ENCODE data around the gene EPN2. TPM values are rescaled to one million over a fixed set of nuclear protein-coding genes. Genes with fewer than 3 reads are reported as not detected.

Gene EPN2
- total RNA-seq, 2 experiments from 2014 or later: 11.9 to 12.3 TPM

GRCh38 chr17:19238167-19238505 is 970 bp downstream of the EPN2 start:
- Mint-ChIP-seq H3K4me3 (peak overlapping the region; percentile 88), H3K9me3 (no peaks in the 10 kb centered on the region), H3K36me3 (ENCODE audit: low read depth) (no peaks in the 10 kb centered on the region), H3K27me3 (no peaks in the 10 kb centered on the region), H3K27ac (peak overlapping the region; percentile 7), H3K4me1 (ENCODE audit: low read depth) (peaks cover 4% of the 10 kb centered on the region)
- no peak for ATAC-seq (ENCODE audit: poor library complexity)
- Histone ChIP-seq H3K36me3 (ENCODE audit: insufficient read depth, low read length) (no peaks in the 10 kb centered on the region), H3K27ac (ENCODE audit: low read depth in 1 of 2, low read length in 2 of 2) (no peak overlapping the region), H3K27me3 (ENCODE audit: control insufficient read depth in 1 of 2, insufficient read depth in 2 of 2, low read length in 2 of 2) (peaks cover 0 to 3% of the 10 kb centered on the region in 2 experiments), H3K9me3 (ENCODE audit: control insufficient read depth in 1 of 2, insufficient read depth in 1 of 2, low read length in 2 of 2) (peaks cover 0 to 6% of the 10 kb centered on the region in 2 experiments), H3K4me3 (ENCODE audit: low read length) (peak overlapping the region; percentile 92), H3K4me1 (ENCODE audit: insufficient read depth, low read length) (peaks cover 11% of the 10 kb centered on the region)
- intact Hi-C loops (cut with DNase I, micrococcal nuclease): no loop called here
- TF ChIP-seq CTCF (IDR thresholded peaks at IDR 0.05): no peak
- peak in 5 of 14 experiments; percentile 1 to 29 (median 14) for DNase-seq
- ChIA-PET POLR2A (interaction anchor here (1.7 kb wide), 1 partner anchor 140 kb away, joined by 5 read pairs; the partner anchor contains the start of gene MAPK7), CTCF (interaction anchor here (1.4 kb wide), 1 partner anchor 100 kb away, joined by 3 read pairs; no protein-coding TSS in a partner anchor)

GRCh38 chr17:19239544-19239943 is 2.4 kb downstream of the EPN2 start:
- Histone ChIP-seq H3K4me1 (ENCODE audit: insufficient read depth, low read length) (peaks cover 11% of the 10 kb centered on the region), H3K9me3 (ENCODE audit: control insufficient read depth in 1 of 2, insufficient read depth in 1 of 2, low read length in 2 of 2) (peaks cover 0 to 6% of the 10 kb centered on the region in 2 experiments), H3K27me3 (ENCODE audit: control insufficient read depth in 1 of 2, insufficient read depth in 2 of 2, low read length in 2 of 2) (peaks cover 0 to 3% of the 10 kb centered on the region in 2 experiments), H3K27ac (ENCODE audit: low read depth in 1 of 2, low read length in 2 of 2) (no peak overlapping the region), H3K4me3 (ENCODE audit: low read length) (no peak overlapping the region), H3K36me3 (ENCODE audit: insufficient read depth, low read length) (no peaks in the 10 kb centered on the region)
- Mint-ChIP-seq H3K4me3 (peak overlapping the region; percentile 67), H3K27ac (no peak overlapping the region), H3K4me1 (ENCODE audit: low read depth) (peaks cover 4% of the 10 kb centered on the region), H3K36me3 (ENCODE audit: low read depth) (no peaks in the 10 kb centered on the region), H3K27me3 (no peaks in the 10 kb centered on the region), H3K9me3 (no peaks in the 10 kb centered on the region)
- ChIA-PET CTCF (interaction anchor here (0.8 kb wide), 1 partner anchor 40 kb away, joined by 3 read pairs; no protein-coding TSS in a partner anchor), POLR2A (no interaction called here)
- TF ChIP-seq CTCF (IDR thresholded peaks at IDR 0.05): no peak
- ATAC-seq (ENCODE audit: poor library complexity) (no peak), DNase-seq (no peak)
- intact Hi-C loops (cut with DNase I, micrococcal nuclease): no loop called here

GRCh38 chr17:19242323-19242722 is 5.2 kb downstream of the EPN2 start:
- Histone ChIP-seq H3K4me1 (ENCODE audit: insufficient read depth, low read length) (peaks cover 11% of the 10 kb centered on the region), H3K4me3 (ENCODE audit: low read length) (no peak overlapping the region), H3K27me3 (ENCODE audit: control insufficient read depth in 1 of 2, insufficient read depth in 2 of 2, low read length in 2 of 2) (peaks cover 0 to 3% of the 10 kb centered on the region in 2 experiments), H3K36me3 (ENCODE audit: insufficient read depth, low read length) (no peaks in the 10 kb centered on the region), H3K27ac (ENCODE audit: low read depth in 1 of 2, low read length in 2 of 2) (no peak overlapping the region), H3K9me3 (ENCODE audit: control insufficient read depth in 1 of 2, insufficient read depth in 1 of 2, low read length in 2 of 2) (peaks cover 0 to 6% of the 10 kb centered on the region in 2 experiments)
- no peak overlapping the region for H3K27ac Mint-ChIP-seq
- peaks cover 4% of the 10 kb centered on the region for H3K4me1 Mint-ChIP-seq (ENCODE audit: low read depth)
- no peak for ATAC-seq (ENCODE audit: poor library complexity)
- ChIA-PET CTCF (interaction anchor here (0.5 kb wide), 1 partner anchor 11 kb away, joined by 3 read pairs; no protein-coding TSS in a partner anchor), POLR2A (no interaction called here)
- H3K27me3 Mint-ChIP-seq: peaks cover 5% of the 10 kb centered on the region
- intact Hi-C loops (cut with DNase I, micrococcal nuclease): no loop called here
- no peak overlapping the region for H3K4me3 Mint-ChIP-seq
- no peak for TF ChIP-seq CTCF (IDR thresholded peaks at IDR 0.05)
- no peak for DNase-seq
- no peaks in the 10 kb centered on the region for H3K9me3 Mint-ChIP-seq
- no peaks in the 10 kb centered on the region for H3K36me3 Mint-ChIP-seq (ENCODE audit: low read depth)
